Stimulated activated naive CD4-positive, alpha-beta T cell (primary cell): Measurements from ENCODE around the gene TMEM115.
"Not testable (repeated sequence)": the region's sequence is repeated elsewhere in the genome, so short reads cannot be mapped to it uniquely, and the experiment has no call there.

Source experiments
- DNase-seq, 6 experiments: peaks; one replicate each; lab custom pipeline; 2025; lab: John Stamatoyannopoulos, UW

TMEM115 gene

DNA sequence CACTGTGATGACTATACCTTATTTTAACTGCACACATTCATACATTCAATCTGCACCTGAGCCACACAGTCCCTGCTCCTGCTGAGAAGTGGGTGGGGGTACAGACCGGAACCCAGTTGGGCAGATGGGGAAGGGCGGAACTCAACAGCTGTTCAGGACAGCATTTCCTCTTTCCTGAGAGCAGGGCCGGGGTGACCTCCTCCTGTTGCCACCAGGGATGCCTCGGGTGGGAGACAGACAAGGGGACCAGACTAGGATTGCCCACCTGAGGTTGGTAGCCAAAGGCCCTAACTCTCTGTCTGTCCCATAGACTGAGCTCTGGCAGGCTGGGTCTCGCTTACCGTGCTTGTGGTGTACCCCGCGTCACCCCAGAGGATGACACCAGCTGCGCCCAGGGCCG is 40.7 kb downstream of the TMEM115 start:
- DNase-seq: no peak

DNA sequence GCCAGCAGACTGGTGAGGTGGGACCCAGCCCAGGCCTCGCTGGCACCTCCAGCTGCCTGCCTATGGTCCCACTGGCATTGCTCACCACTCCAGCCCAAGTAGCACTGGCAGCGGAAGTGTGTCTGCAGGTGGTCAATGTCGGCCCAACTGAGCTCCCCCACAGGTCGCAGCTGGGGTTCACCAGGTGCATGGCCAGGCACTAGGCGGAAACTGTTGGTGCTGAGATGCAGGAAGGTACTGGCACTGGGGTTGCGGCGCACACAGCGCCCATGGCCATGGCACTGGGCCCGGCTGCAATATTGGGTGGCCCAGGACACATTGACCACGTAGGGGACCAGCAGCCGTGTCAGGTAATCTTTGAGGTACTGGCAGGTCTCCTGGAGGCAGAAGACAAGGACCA is 41.2 kb downstream of the TMEM115 start:
- no peak for DNase-seq

DNA sequence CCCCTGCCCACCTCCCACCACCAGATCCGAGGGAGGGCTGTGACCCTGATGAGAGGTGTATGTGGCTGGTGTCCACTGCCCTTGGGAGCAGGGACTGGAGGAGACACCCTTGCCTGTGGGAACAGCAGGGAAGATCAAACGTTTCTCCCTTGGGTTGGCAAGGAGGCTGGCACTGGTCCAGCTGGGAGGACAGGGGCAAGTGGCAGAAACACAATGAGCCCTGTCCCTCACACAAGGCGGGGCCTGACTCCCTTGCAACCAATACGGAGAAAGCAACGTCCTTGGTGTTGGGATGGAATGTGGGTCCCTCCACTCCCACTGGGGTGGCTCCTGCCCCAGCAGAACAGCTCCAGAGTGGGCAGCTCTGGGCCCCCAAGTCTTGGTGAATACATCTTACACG is 42.0 kb downstream of the TMEM115 start:
- no peak for DNase-seq

DNA sequence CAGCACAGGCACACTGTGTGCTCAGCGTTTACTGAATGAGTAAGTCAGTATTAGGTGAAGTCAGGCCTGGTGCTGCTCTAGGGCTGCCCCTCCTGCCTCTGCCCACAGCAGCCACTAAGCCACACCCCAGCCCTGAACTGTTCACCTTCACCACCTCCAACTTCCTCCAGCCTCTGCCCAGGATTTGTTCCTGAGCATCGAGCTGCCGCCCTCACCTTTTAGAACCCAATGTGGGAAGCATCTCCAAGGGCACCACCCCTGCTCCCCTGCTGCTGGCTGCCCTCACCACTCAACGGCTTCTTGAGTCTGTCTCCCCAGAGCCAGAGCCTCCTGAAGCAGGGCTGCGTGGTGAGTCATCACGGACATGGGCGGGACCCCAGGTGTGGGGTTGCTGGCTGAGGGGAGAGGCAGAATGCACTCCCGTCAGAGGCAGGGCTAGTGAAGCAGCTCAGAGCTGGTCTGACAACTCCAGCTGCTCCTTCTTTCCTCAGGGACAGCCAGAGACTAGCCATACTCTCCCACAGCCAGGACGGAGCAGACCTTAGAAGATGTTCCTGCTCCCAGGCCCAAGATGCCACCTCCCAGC is 42.6 kb downstream of the TMEM115 start:
- DNase-seq: no peak

DNA sequence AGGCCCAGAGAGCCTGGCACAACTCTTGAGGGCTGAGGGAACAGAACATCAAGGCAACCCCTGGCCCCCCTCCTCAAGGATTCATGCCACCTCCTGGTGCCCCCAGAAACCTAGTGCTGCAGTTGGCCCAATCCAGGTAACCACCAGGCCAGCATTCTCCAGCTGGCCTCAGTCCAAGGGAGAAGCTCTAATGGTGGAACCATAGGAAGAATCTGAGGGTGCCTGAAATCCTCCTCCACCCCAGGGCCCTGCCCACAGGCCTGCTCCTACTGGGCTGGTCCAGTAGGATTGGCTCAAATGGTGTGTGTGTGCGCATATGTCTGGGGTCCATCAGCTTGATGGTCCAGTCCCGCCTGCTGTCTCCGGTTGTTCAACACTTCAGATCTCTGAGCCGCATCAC is 44.5 kb downstream of the TMEM115 start:
- DNase-seq: no peak

DNA sequence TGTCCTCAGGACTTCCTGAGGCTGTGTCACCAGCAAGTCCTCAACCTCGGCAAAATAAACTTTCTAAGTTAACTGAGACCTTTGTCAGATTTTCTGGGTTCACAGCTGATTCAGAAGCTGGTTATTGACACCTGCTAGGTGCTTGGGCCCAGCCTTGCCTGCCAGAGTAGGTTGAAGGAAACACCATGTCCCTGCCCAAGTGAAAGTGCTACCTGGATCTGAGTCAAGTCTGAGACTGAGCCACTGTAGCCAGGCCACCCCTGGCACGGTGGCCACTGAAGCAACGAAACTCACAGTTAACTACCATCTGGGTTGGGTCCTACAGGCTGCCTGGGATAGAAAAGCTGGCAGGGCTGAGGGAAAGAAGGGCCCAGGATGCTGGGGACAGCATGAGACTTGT is 45.0 kb downstream of the TMEM115 start:
- no peak for DNase-seq

DNA sequence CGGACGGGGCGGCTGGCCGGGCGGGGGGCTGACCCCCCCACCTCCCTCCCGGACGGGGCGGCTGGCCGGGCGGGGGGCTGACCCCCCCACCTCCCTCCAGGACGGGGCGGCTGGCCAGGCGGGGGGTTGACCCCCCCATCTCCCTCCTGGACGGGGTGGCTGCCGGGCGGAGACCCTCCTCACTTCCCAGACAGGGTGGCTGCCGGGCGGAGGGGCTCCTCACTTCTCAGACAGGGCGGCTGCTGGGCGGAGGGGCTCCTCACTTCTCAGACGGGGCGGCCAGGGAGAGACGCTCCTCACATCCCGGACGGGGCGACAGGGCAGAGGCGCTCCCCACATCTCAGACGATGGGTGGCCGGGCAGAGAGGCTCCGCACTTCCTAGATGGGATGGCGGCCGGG is 47.3 kb downstream of the TMEM115 start:
- not testable (repeated sequence) for DNase-seq
